Fibroblast of skin of back (primary cell): ENCODE data around the gene HYCC2. TPM values are rescaled to one million over a fixed set of nuclear protein-coding genes. Genes with fewer than 3 reads are reported as not detected.
"Not testable (repeated sequence)": the region's sequence is repeated elsewhere in the genome, so short reads cannot be mapped to it uniquely, and the experiment has no call there.

Experiments
- DNase-seq: peaks from one replicate; pipeline ENCODE4 v3.0.0-alpha.2; 2013
- polyA plus RNA-seq, 2 experiments: library from polyadenylated mRNA; unstranded; fragments of 120-200 nt; gene quantifications; one replicate each; pipeline ENCODE4 v1.2.1, GENCODE V29; 2013; ENCODE audit not compliant: insufficient read length in 2 of 2

HYCC2 gene
- 3.3 TPM for polyA plus RNA-seq (2013, experiment 1 of 2; ENCODE audit: insufficient read length)
- 5.1 TPM for polyA plus RNA-seq (2013, experiment 2 of 2; ENCODE audit: insufficient read length)

- DNase-seq, result peak; percentile 91
Measured at GRCh38 chr2:201071479-201072200, at the start of gene HYCC2, which contains the start of gene NDUFB3. Gene HYCC2 (minus strand): TSS chr2:201071671. CDS start chr2:201024009, 47,662 bp downstream. Gene NDUFB3 (plus strand): TSS chr2:201072001. CDS start chr2:201078883, 6,882 bp downstream.

GRCh38 chr2:201118961-201119854 lies 47.7 kb upstream of the HYCC2 start:
- peak; percentile 62 for DNase-seq

GRCh38 chr2:201118121-201118960 lies 46.9 kb upstream of the HYCC2 start:
- DNase-seq, result peak; percentile 85

GRCh38 chr2:201117735-201118094 lies 46.2 kb upstream of the HYCC2 start:
- not testable (repeated sequence) for DNase-seq

- peak; percentile 87 for DNase-seq
Measured at GRCh38 chr2:201116959-201117734, 45.7 kb upstream of the HYCC2 start.

GRCh38 chr2:201116115-201116958 lies 44.9 kb upstream of the HYCC2 start, which contains the start of gene CFLAR:
Gene CFLAR (plus strand): TSS chr2:201116164. CDS start chr2:201129866, 13,702 bp downstream.
- peak; percentile 86 for DNase-seq

- no peak for DNase-seq
Measured at GRCh38 chr2:201114846-201115245, 43.4 kb upstream of the HYCC2 start.

- no peak for DNase-seq
Measured at GRCh38 chr2:201114350-201114749, 42.9 kb upstream of the HYCC2 start.

- DNase-seq, result no peak
Measured at GRCh38 chr2:201111096-201111495, 39.6 kb upstream of the HYCC2 start.

GRCh38 chr2:201110615-201111014 lies 39.1 kb upstream of the HYCC2 start:
- no peak for DNase-seq

- DNase-seq, result no peak
Measured at GRCh38 chr2:201109186-201109585, 37.7 kb upstream of the HYCC2 start.

GRCh38 chr2:201108341-201108740 lies 36.9 kb upstream of the HYCC2 start:
- DNase-seq, result no peak

- DNase-seq, result no peak
Measured at GRCh38 chr2:201107624-201108023, 36.2 kb upstream of the HYCC2 start.

GRCh38 chr2:201105759-201106158 lies 34.3 kb upstream of the HYCC2 start:
- DNase-seq, result no peak

- DNase-seq, result no peak
Measured at GRCh38 chr2:201100497-201100896, 29.0 kb upstream of the HYCC2 start.

GRCh38 chr2:201093573-201093972 lies 22.1 kb upstream of the HYCC2 start:
- DNase-seq, result no peak

GRCh38 chr2:201090574-201090973 lies 19.1 kb upstream of the HYCC2 start:
- no peak for DNase-seq

GRCh38 chr2:201084863-201085262 lies 13.4 kb upstream of the HYCC2 start:
- DNase-seq, result no peak

- DNase-seq, result no peak
Measured at GRCh38 chr2:201074996-201075395, 3.5 kb upstream of the HYCC2 start.

GRCh38 chr2:201073071-201073470 lies 1.6 kb upstream of the HYCC2 start:
- DNase-seq, result no peak

- DNase-seq, result no peak
Measured at GRCh38 chr2:201072201-201072530, 695 bp upstream of the HYCC2 start.
